GM19455 (cell line): ENCODE measurements around the gene TET3.
A peak's percentile ranks its signal among the peaks of the same experiment; 100 is the strongest.

Source experiments
- ATAC-seq: cut with Tn5 transposase; IDR thresholded peaks from one replicate; pipeline ENCODE4 v1.9.1; 2021; ENCODE audit not compliant: unreplicated experiment

TET3 gene

GRCh38 chr2:73987109-73987947, 2.6 kb downstream of the TET3 start:
- ATAC-seq: no peak

GRCh38 chr2:73987948-73988700, 3.4 kb downstream of the TET3 start:
- ATAC-seq: no peak

- ATAC-seq: no peak
Measured at GRCh38 chr2:73989972-73990371, 5.3 kb downstream of the TET3 start.

GRCh38 chr2:73990531-73990930, 5.8 kb downstream of the TET3 start:
- no peak for ATAC-seq

GRCh38 chr2:73992036-73992435, 7.3 kb downstream of the TET3 start:
- ATAC-seq: no peak

GRCh38 chr2:73993376-73993775, 8.7 kb downstream of the TET3 start:
- ATAC-seq: no peak

- no peak for ATAC-seq
Measured at GRCh38 chr2:73993778-73994177, 9.1 kb downstream of the TET3 start.

GRCh38 chr2:73994178-73994831, 9.6 kb downstream of the TET3 start:
- ATAC-seq: no peak

GRCh38 chr2:73995810-73996209, 11.1 kb downstream of the TET3 start:
- ATAC-seq: no peak

- ATAC-seq: no peak
Measured at GRCh38 chr2:73997813-73998212, 13.1 kb downstream of the TET3 start.

- ATAC-seq: no peak
Measured at GRCh38 chr2:73998451-73998850, 13.7 kb downstream of the TET3 start.

GRCh38 chr2:73998933-73999332, 14.2 kb downstream of the TET3 start:
- no peak for ATAC-seq

- ATAC-seq: no peak
Measured at GRCh38 chr2:73999881-74000597, 15.3 kb downstream of the TET3 start.

GRCh38 chr2:74000666-74001065, 16.0 kb downstream of the TET3 start:
- no peak for ATAC-seq

GRCh38 chr2:74001121-74001520, 16.4 kb downstream of the TET3 start:
- no peak for ATAC-seq

GRCh38 chr2:74001781-74002504, 17.2 kb downstream of the TET3 start:
- ATAC-seq: peak; percentile 40

- ATAC-seq: peak; percentile 94
Measured at GRCh38 chr2:74002505-74003421, 18.1 kb downstream of the TET3 start.

GRCh38 chr2:74003494-74004211, 18.9 kb downstream of the TET3 start:
- ATAC-seq: no peak
